ENCODE data around the gene CAVIN1. TPM values are rescaled to one million over a fixed set of nuclear protein-coding genes. Genes with fewer than 3 reads are reported as not detected.
A peak's percentile ranks its signal among the peaks of the same experiment; 100 is the strongest.
"Not testable (repeated sequence)": the region's sequence is repeated elsewhere in the genome, so short reads cannot be mapped to it uniquely, and the experiment has no call there.

Gene CAVIN1
- total RNA-seq, 1 donor from 2014 or later: 371 TPM

- peak; percentile 48 to 58 for DNase-seq (ENCODE audit: low read depth in 2 of 2)
Observed at GRCh38 chr17:42378959-42379594, 44.0 kb downstream of the CAVIN1 start.

- no peak for DNase-seq (ENCODE audit: low read depth in 2 of 2)
Observed at GRCh38 chr17:42378359-42378958, 44.6 kb downstream of the CAVIN1 start.

GRCh38 chr17:42373896-42374295, 49.2 kb downstream of the CAVIN1 start:
- DNase-seq (ENCODE audit: low read depth in 2 of 2): no peak

GRCh38 chr17:42372142-42372541, 50.9 kb downstream of the CAVIN1 start:
- no peak for DNase-seq (ENCODE audit: low read depth in 2 of 2)

GRCh38 chr17:42368797-42369561, 54.1 kb downstream of the CAVIN1 start:
- DNase-seq (ENCODE audit: low read depth in 2 of 2): not testable (repeated sequence)

GRCh38 chr17:42368310-42368709, 54.7 kb downstream of the CAVIN1 start:
- DNase-seq (ENCODE audit: low read depth in 2 of 2): not testable (repeated sequence)

GRCh38 chr17:42366176-42367023, 56.7 kb downstream of the CAVIN1 start:
- not testable (repeated sequence) for DNase-seq (ENCODE audit: low read depth in 2 of 2)

- peak in 1 of 2 donors; percentile 47 for DNase-seq (ENCODE audit: low read depth in 2 of 2)
Observed at GRCh38 chr17:42365136-42365535, 57.9 kb downstream of the CAVIN1 start.

- DNase-seq (ENCODE audit: low read depth in 2 of 2): peak; percentile 29 to 96
Observed at GRCh38 chr17:42363767-42364585, 59.1 kb downstream of the CAVIN1 start.

- no peak for DNase-seq (ENCODE audit: low read depth in 2 of 2)
Observed at GRCh38 chr17:42363231-42363630, 59.8 kb downstream of the CAVIN1 start.

GRCh38 chr17:42362245-42362961, 60.7 kb downstream of the CAVIN1 start:
- DNase-seq (ENCODE audit: low read depth in 2 of 2): no peak

- no peak for DNase-seq (ENCODE audit: low read depth in 2 of 2)
Observed at GRCh38 chr17:42361781-42362186, 61.3 kb downstream of the CAVIN1 start.

GRCh38 chr17:42360388-42360787, 62.7 kb downstream of the CAVIN1 start:
- DNase-seq (ENCODE audit: low read depth in 2 of 2): peak; percentile 54 to 60

GRCh38 chr17:42359133-42359532, 63.9 kb downstream of the CAVIN1 start:
- DNase-seq (ENCODE audit: low read depth in 2 of 2): no peak

- no peak for DNase-seq (ENCODE audit: low read depth in 2 of 2)
Observed at GRCh38 chr17:42358434-42358833, 64.6 kb downstream of the CAVIN1 start.

GRCh38 chr17:42354956-42355843, 67.9 kb downstream of the CAVIN1 start:
- DNase-seq (ENCODE audit: low read depth in 2 of 2): no peak

Data from lung microvascular endothelial cell (primary cell).